Measurements from ENCODE around the gene LAMB4. TPM values are rescaled to one million over a fixed set of nuclear protein-coding genes. Genes with fewer than 3 reads are reported as not detected.

LAMB4 gene
- total RNA-seq, 4 donors from 2014 or later: 0.04 to 0.33 TPM; not detected in 2

GRCh38 chr7:108017776-108018151 is 112.4 kb downstream of the LAMB4 start:
- no peaks in the 10 kb centered on the region for H3K27me3 ChIP-seq
- no peak overlapping the region for H3K4me3 ChIP-seq
- no peaks in the 10 kb centered on the region for H3K4me1 ChIP-seq
- ATAC-seq (no peak), DNase-seq (no peak)
- intact Hi-C loops (cut with DNase I; ENCODE audit: low total_unique reads): loop anchor here (10.0 kb wide), 1 partner anchor 127 kb away; no protein-coding TSS in a partner anchor
- no peak for TF ChIP-seq POLR2A (IDR thresholded peaks at IDR 0.05)
- TF ChIP-seq, protein P1, sequence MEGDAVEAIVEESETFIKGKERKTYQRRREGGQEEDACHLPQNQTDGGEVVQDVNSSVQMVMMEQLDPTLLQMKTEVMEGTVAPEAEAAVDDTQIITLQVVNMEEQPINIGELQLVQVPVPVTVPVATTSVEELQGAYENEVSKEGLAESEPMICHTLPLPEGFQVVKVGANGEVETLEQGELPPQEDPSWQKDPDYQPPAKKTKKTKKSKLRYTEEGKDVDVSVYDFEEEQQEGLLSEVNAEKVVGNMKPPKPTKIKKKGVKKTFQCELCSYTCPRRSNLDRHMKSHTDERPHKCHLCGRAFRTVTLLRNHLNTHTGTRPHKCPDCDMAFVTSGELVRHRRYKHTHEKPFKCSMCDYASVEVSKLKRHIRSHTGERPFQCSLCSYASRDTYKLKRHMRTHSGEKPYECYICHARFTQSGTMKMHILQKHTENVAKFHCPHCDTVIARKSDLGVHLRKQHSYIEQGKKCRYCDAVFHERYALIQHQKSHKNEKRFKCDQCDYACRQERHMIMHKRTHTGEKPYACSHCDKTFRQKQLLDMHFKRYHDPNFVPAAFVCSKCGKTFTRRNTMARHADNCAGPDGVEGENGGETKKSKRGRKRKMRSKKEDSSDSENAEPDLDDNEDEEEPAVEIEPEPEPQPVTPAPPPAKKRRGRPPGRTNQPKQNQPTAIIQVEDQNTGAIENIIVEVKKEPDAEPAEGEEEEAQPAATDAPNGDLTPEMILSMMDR (IDR thresholded peaks at IDR 0.05 in 4 of 5, conservative IDR thresholded peaks at IDR 0.05 in 1 of 5): no peak
- no peak overlapping the region for H3K27ac ChIP-seq
- H3K36me3 ChIP-seq: no peaks in the 10 kb centered on the region
- no peaks in the 10 kb centered on the region for H3K9me3 ChIP-seq
- in situ Hi-C loops (cut with MboI; ENCODE audit: low sequenced_read_pairs in 4 of 4): no loop called here

DNA sequence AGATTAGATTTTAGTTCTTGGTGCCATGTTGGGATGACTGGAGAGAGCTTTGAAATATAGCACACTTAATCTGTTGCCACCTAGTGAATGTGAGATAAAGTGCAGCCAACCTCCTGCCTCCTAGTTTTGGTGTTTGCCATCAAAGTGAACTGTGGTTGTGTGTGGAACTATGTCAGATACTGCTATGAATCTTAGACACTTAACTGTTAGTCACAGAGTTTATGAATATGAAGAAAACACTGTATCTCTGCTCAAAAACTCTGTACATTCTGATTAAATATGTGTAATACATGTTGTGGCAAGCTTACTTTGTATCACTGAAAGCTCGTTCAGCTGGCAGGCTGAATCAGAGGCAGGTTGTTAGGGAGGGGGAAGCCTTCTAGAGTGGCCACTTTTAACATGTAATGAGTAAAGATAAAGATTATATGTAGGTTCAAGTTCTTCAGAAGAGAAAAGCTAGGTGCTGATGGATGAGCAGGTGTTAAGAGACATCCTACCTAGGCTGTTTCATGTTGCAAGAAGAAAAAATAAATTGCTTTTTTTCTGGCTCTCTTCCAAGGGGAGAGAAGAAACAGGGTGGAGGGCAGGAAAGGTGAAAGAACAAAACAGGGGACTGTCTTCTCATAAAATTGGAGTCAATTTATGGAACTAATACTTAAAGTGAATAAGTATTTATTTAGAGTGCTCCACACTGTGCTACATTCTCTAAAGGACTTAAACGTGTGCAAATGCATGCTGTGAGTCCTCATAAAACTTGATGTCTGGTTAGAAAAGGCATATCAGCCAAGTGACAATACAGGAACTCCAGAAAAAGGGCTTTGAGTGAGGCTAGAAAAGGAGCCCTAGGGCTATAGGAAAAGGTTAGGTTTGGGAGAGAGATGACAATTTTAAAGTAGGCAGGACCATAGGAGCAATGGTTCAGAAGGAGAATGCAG is 113.1 kb downstream of the LAMB4 start:
- no peaks in the 10 kb centered on the region for H3K36me3 ChIP-seq
- intact Hi-C loops (cut with DNase I; ENCODE audit: low total_unique reads) (loop anchor here (10.0 kb wide), 1 partner anchor 128 kb away; no protein-coding TSS in a partner anchor), in situ Hi-C loops (cut with MboI; ENCODE audit: low sequenced_read_pairs in 4 of 4) (no loop called here)
- H3K4me3 ChIP-seq: no peak overlapping the region
- no peaks in the 10 kb centered on the region for H3K9me3 ChIP-seq
- DNase-seq (no peak), ATAC-seq (no peak)
- H3K27ac ChIP-seq: no peak overlapping the region
- H3K4me1 ChIP-seq: no peaks in the 10 kb centered on the region
- no peak for TF ChIP-seq POLR2A (IDR thresholded peaks at IDR 0.05)
- TF ChIP-seq, protein P1 (IDR thresholded peaks at IDR 0.05 in 4 of 5, conservative IDR thresholded peaks at IDR 0.05 in 1 of 5): peak in 2 of 5 experiments; percentile 25 to 32
- H3K27me3 ChIP-seq: no peaks in the 10 kb centered on the region

DNA sequence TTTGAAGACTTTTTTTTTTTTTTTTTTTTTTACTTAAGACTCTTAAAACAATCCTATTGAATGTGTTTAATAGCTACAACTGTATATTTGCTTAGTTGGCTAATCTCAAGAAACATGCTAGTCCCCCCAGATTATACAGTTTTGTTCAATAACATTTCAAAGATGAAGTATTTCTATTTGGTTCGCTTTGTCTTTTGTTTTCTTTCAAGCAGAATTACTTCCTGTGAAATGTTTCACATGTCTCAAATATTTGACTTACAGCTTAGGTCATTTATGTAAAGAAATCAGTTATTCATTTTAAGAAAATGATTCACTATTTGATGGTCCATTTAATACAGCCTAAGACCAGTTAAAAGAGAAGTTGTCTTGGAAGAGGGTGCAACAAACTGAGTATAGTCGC is 114.4 kb downstream of the LAMB4 start:
- Histone ChIP-seq H3K4me1 (no peaks in the 10 kb centered on the region), H3K27me3 (no peaks in the 10 kb centered on the region), H3K4me3 (no peak overlapping the region), H3K9me3 (no peaks in the 10 kb centered on the region), H3K27ac (no peak overlapping the region), H3K36me3 (no peaks in the 10 kb centered on the region)
- DNase-seq: no peak
- TF ChIP-seq POLR2A (IDR thresholded peaks at IDR 0.05): no peak
- TF ChIP-seq, protein P1 (IDR thresholded peaks at IDR 0.05 in 4 of 5, conservative IDR thresholded peaks at IDR 0.05 in 1 of 5): no peak
- ATAC-seq: no peak
- in situ Hi-C loops (cut with MboI; ENCODE audit: low sequenced_read_pairs in 4 of 4): no loop called here
- intact Hi-C loops (cut with DNase I; ENCODE audit: low total_unique reads): loop anchor here (10.0 kb wide), 1 partner anchor 129 kb away; no protein-coding TSS in a partner anchor

GRCh38 chr7:108014747-108015682 is 115.1 kb downstream of the LAMB4 start:
- in situ Hi-C loops (cut with MboI; ENCODE audit: low sequenced_read_pairs in 4 of 4): no loop called here
- Histone ChIP-seq H3K4me1 (no peaks in the 10 kb centered on the region), H3K36me3 (no peaks in the 10 kb centered on the region), H3K9me3 (no peaks in the 10 kb centered on the region), H3K27ac (no peak overlapping the region), H3K27me3 (no peaks in the 10 kb centered on the region), H3K4me3 (no peak overlapping the region)
- no peak for DNase-seq
- TF ChIP-seq, protein P1 (IDR thresholded peaks at IDR 0.05 in 4 of 5, conservative IDR thresholded peaks at IDR 0.05 in 1 of 5): no peak
- intact Hi-C loops (cut with DNase I; ENCODE audit: low total_unique reads): loop anchor here (10.0 kb wide), 1 partner anchor 130 kb away; no protein-coding TSS in a partner anchor
- no peak for ATAC-seq
